ENCODE measurements around the gene BLVRB. TPM values are rescaled to one million over a fixed set of nuclear protein-coding genes. Genes with fewer than 3 reads are reported as not detected.

BLVRB gene
- total and polyA plus RNA-seq, 2 donors from 2014 or later = 89.9 to 248 TPM

GRCh38 chr19:40403262-40403984 lies 62.1 kb downstream of the BLVRB start:
- TF ChIP-seq CTCF (IDR thresholded peaks at IDR 0.05; ENCODE audit: borderline replicate concordance, extremely low read depth, insufficient read depth) = no peak
- H3K36me3 ChIP-seq (ENCODE audit: control insufficient read depth in 2 of 3, insufficient read depth in 3 of 3, low read length in 3 of 3) = no peaks in the 10 kb centered on the region
- H3K4me3 ChIP-seq (ENCODE audit: low read length in 3 of 3) = peak overlapping the region; percentile 28 to 66 (median 63)
- DNase-seq (peak; percentile 89 to 98 (median 96)), FAIRE-seq (no peak)
- no peaks in the 10 kb centered on the region for H3K9me3 ChIP-seq (ENCODE audit: control insufficient read depth in 2 of 3, insufficient read depth in 1 of 3, low read length in 3 of 3)
- H3K9ac ChIP-seq (ENCODE audit: low read length in 3 of 3) = peak overlapping the region; percentile 6 to 60 (median 46)
- peaks cover 0 to 2% (median 0%) of the 10 kb centered on the region in 3 donors for H3K4me1 ChIP-seq (ENCODE audit: control insufficient read depth in 2 of 3, insufficient read depth in 2 of 3, low read depth in 1 of 3, low read length in 3 of 3)
- H3K27me3 ChIP-seq (ENCODE audit: control insufficient read depth, insufficient read depth, low read length) = no peaks in the 10 kb centered on the region
- intact Hi-C loops (cut with DNase I) = no loop called here
- peak overlapping the region; percentile 67 to 69 for H3K27ac ChIP-seq (ENCODE audit: low read depth in 2 of 2, low read length in 2 of 2)

- no peak for DNase-seq
- Histone ChIP-seq H3K4me1 (ENCODE audit: control insufficient read depth in 2 of 3, insufficient read depth in 2 of 3, low read depth in 1 of 3, low read length in 3 of 3) (peaks cover 0 to 2% (median 0%) of the 10 kb centered on the region in 3 donors), H3K27me3 (ENCODE audit: control insufficient read depth, insufficient read depth, low read length) (no peaks in the 10 kb centered on the region), H3K9me3 (ENCODE audit: control insufficient read depth in 2 of 3, insufficient read depth in 1 of 3, low read length in 3 of 3) (no peaks in the 10 kb centered on the region), H3K27ac (ENCODE audit: low read depth in 2 of 2, low read length in 2 of 2) (no peak overlapping the region), H3K36me3 (ENCODE audit: control insufficient read depth in 2 of 3, insufficient read depth in 3 of 3, low read length in 3 of 3) (no peaks in the 10 kb centered on the region), H3K4me3 (ENCODE audit: low read length in 3 of 3) (no peak overlapping the region), H3K9ac (ENCODE audit: low read length in 3 of 3) (no peak overlapping the region)
- intact Hi-C loops (cut with DNase I) = no loop called here
- TF ChIP-seq CTCF (IDR thresholded peaks at IDR 0.05; ENCODE audit: borderline replicate concordance, extremely low read depth, insufficient read depth) = no peak
- no peak for FAIRE-seq
Observed at GRCh38 chr19:40400559-40400958, 65.0 kb downstream of the BLVRB start.

- FAIRE-seq (no peak), DNase-seq (peak in 4 of 5 donors; percentile 79 to 87 (median 84))
- Histone ChIP-seq H3K27ac (ENCODE audit: low read depth in 2 of 2, low read length in 2 of 2) (no peak overlapping the region), H3K4me1 (ENCODE audit: control insufficient read depth in 2 of 3, insufficient read depth in 2 of 3, low read depth in 1 of 3, low read length in 3 of 3) (peaks cover 0 to 2% (median 0%) of the 10 kb centered on the region in 3 donors), H3K4me3 (ENCODE audit: low read length in 3 of 3) (peak overlapping the region in 1 of 3 donors; percentile 6), H3K36me3 (ENCODE audit: control insufficient read depth in 2 of 3, insufficient read depth in 3 of 3, low read length in 3 of 3) (no peaks in the 10 kb centered on the region), H3K27me3 (ENCODE audit: control insufficient read depth, insufficient read depth, low read length) (no peaks in the 10 kb centered on the region), H3K9ac (ENCODE audit: low read length in 3 of 3) (no peak overlapping the region), H3K9me3 (ENCODE audit: control insufficient read depth in 2 of 3, insufficient read depth in 1 of 3, low read length in 3 of 3) (no peaks in the 10 kb centered on the region)
- intact Hi-C loops (cut with DNase I) = no loop called here
- no peak for TF ChIP-seq CTCF (IDR thresholded peaks at IDR 0.05; ENCODE audit: borderline replicate concordance, extremely low read depth, insufficient read depth)
Observed at GRCh38 chr19:40398417-40399131, 67.0 kb downstream of the BLVRB start.

Other genes with a start within 250 kb of the BLVRB start
- gene TTC9B, start 247.4 kb downstream of the BLVRB start, total RNA-seq = not detected
- not detected for gene TTC9B, start 247.4 kb downstream of the BLVRB start, polyA plus RNA-seq (ENCODE audit: insufficient read depth, low read depth, low replicate concordance)
- 1.2 TPM for gene CCNP, start 239.1 kb downstream of the BLVRB start, total RNA-seq
- gene CCNP, start 239.1 kb downstream of the BLVRB start, polyA plus RNA-seq (ENCODE audit: insufficient read depth, low read depth, low replicate concordance) = 2.1 TPM
- gene AKT2, start 180.4 kb downstream of the BLVRB start, total RNA-seq = 154 TPM
- gene AKT2, start 180.4 kb downstream of the BLVRB start, polyA plus RNA-seq (ENCODE audit: insufficient read depth, low read depth, low replicate concordance) = 75.0 TPM
- 12.9 TPM for gene C19orf47, start 117.3 kb downstream of the BLVRB start, total RNA-seq
- 13.0 TPM for gene C19orf47, start 117.3 kb downstream of the BLVRB start, polyA plus RNA-seq (ENCODE audit: insufficient read depth, low read depth, low replicate concordance)
- gene PLD3, start 117.0 kb downstream of the BLVRB start, total RNA-seq = 207 TPM
- 175 TPM for gene PLD3, start 117.0 kb downstream of the BLVRB start, polyA plus RNA-seq (ENCODE audit: insufficient read depth, low read depth, low replicate concordance)
- gene HIPK4, start 75.6 kb downstream of the BLVRB start, total RNA-seq = 0.09 TPM
- not detected for gene HIPK4, start 75.6 kb downstream of the BLVRB start, polyA plus RNA-seq (ENCODE audit: insufficient read depth, low read depth, low replicate concordance)
- 4.5 TPM for gene PRX, start 52.4 kb downstream of the BLVRB start, total RNA-seq
- 12.6 TPM for gene PRX, start 52.4 kb downstream of the BLVRB start, polyA plus RNA-seq (ENCODE audit: insufficient read depth, low read depth, low replicate concordance)
- 14.8 TPM for gene SERTAD1, start 39.8 kb downstream of the BLVRB start, total RNA-seq
- gene SERTAD1, start 39.8 kb downstream of the BLVRB start, polyA plus RNA-seq (ENCODE audit: insufficient read depth, low read depth, low replicate concordance) = 18.2 TPM
- gene SERTAD3, start 21.4 kb downstream of the BLVRB start, total RNA-seq = 38.4 TPM
- 29.9 TPM for gene SERTAD3, start 21.4 kb downstream of the BLVRB start, polyA plus RNA-seq (ENCODE audit: insufficient read depth, low read depth, low replicate concordance)
- 0.82 TPM for gene SPTBN4, start 1.3 kb upstream of the BLVRB start, total RNA-seq
- gene SPTBN4, start 1.3 kb upstream of the BLVRB start, polyA plus RNA-seq (ENCODE audit: insufficient read depth, low read depth, low replicate concordance) = 4.6 TPM
- gene SHKBP1, start 111.1 kb upstream of the BLVRB start, total RNA-seq = 69.6 TPM
- gene SHKBP1, start 111.1 kb upstream of the BLVRB start, polyA plus RNA-seq (ENCODE audit: insufficient read depth, low read depth, low replicate concordance) = 91.3 TPM
- gene LTBP4, start 135.6 kb upstream of the BLVRB start, total RNA-seq = 155 TPM
- 52.1 TPM for gene LTBP4, start 135.6 kb upstream of the BLVRB start, polyA plus RNA-seq (ENCODE audit: insufficient read depth, low read depth, low replicate concordance)
- 24.3 TPM for gene NUMBL, start 224.9 kb upstream of the BLVRB start, total RNA-seq
- gene NUMBL, start 224.9 kb upstream of the BLVRB start, polyA plus RNA-seq (ENCODE audit: insufficient read depth, low read depth, low replicate concordance) = 3.3 TPM

Data from kidney (tissue), 14 donors.